Liver (tissue), 3 donors: ENCODE results near the gene APOE.

Source experiments
- CTCF ChIP-seq: fragments of 150-350 bp; IDR thresholded peaks from 2 replicates; pipeline ENCODE4 v1.5.1; 2017; ENCODE audit warnings: improper control_type of control experiment, low read depth, low read length; ENCODE audit not compliant: missing input control
- EGR1 ChIP-seq, 2 donors: IDR thresholded peaks; 2 replicates each; pipeline ENCODE4 v1.6.1; 2016 to 2018; ENCODE audit warnings: antibody characterized with exemption in 2 of 2, low read depth in 2 of 2
- JUND ChIP-seq, 2 donors: IDR thresholded peaks; 2 replicates each; pipeline ENCODE4 v1.6.1; 2016; ENCODE audit warnings: antibody characterized with exemption in 2 of 2
- NR2F2 ChIP-seq: IDR thresholded peaks from 2 replicates; pipeline ENCODE4 v1.6.1; 2016; ENCODE audit warnings: antibody characterized with exemption
- RAD21 ChIP-seq, 2 donors: IDR thresholded peaks; 2 replicates each; pipeline ENCODE4 v1.6.1; 2016; ENCODE audit warnings: antibody characterized with exemption in 2 of 2, mild to moderate bottlenecking in 2 of 2
- REST ChIP-seq: IDR thresholded peaks from 2 replicates; pipeline ENCODE4 v1.6.1; 2016; ENCODE audit warnings: antibody characterized with exemption, mild to moderate bottlenecking
- SP1 ChIP-seq: IDR thresholded peaks from 2 replicates; pipeline ENCODE4 v1.6.1; 2018; ENCODE audit warnings: antibody characterized with exemption, mild to moderate bottlenecking
- TAF1 ChIP-seq: conservative IDR thresholded peaks from 2 replicates; pipeline ENCODE4 v1.6.1; 2016; ENCODE audit warnings: antibody characterized with exemption, mild to moderate bottlenecking
- YY1 ChIP-seq: IDR thresholded peaks from 2 replicates; pipeline ENCODE4 v1.6.1; 2016; ENCODE audit warnings: antibody characterized with exemption, mild to moderate bottlenecking
- TF ChIP-seq, protein P1 (sequence below): IDR thresholded peaks from 2 replicates; pipeline ENCODE4 v1.6.1; 2016; ENCODE audit warnings: antibody characterized with exemption
- TF ChIP-seq, protein P2 (sequence below): IDR thresholded peaks from 2 replicates; pipeline ENCODE4 v1.6.1; 2016; ENCODE audit warnings: antibody characterized with exemption
- donor health status: healthy.
- donor health status: healthy.

DNA sequence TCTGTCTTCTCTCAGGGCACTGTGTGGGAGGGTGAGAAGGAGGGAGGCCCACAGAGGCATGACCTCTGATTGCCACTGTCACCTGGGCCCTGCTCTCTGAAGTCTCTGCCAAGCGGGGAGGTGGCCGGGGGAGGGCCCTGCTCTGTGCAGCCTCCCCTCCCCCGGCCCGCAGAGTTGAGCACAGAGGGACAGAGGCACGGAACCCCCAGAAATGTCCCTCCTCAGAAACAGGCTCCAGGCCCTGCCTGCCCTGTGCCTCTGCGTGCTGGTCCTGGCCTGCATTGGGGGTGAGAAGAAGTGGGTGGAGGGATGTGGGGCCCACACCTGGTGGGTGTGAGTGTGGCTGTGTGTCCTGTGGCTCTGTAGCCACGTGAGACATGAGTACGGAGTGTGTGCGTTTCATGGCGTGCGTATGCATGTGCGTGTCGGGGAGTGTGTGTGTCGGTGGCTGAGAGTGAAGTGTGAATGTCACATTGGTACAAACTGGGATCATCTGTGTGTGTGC lies 36.5 kb downstream of the APOE start, which contains the start of gene APOC4:
- no peak for TF ChIP-seq CTCF
- TF ChIP-seq TAF1: peak; percentile 75
- TF ChIP-seq, protein P1, sequence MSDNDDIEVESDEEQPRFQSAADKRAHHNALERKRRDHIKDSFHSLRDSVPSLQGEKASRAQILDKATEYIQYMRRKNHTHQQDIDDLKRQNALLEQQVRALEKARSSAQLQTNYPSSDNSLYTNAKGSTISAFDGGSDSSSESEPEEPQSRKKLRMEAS: peak; percentile 32
- TF ChIP-seq NR2F2: no peak
- no peak for TF ChIP-seq REST
- TF ChIP-seq YY1: peak; percentile 61
- TF ChIP-seq, protein P2, sequence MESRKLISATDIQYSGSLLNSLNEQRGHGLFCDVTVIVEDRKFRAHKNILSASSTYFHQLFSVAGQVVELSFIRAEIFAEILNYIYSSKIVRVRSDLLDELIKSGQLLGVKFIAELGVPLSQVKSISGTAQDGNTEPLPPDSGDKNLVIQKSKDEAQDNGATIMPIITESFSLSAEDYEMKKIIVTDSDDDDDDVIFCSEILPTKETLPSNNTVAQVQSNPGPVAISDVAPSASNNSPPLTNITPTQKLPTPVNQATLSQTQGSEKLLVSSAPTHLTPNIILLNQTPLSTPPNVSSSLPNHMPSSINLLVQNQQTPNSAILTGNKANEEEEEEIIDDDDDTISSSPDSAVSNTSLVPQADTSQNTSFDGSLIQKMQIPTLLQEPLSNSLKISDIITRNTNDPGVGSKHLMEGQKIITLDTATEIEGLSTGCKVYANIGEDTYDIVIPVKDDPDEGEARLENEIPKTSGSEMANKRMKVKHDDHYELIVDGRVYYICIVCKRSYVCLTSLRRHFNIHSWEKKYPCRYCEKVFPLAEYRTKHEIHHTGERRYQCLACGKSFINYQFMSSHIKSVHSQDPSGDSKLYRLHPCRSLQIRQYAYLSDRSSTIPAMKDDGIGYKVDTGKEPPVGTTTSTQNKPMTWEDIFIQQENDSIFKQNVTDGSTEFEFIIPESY: peak; percentile 65
- peak; percentile 36 to 74 for TF ChIP-seq EGR1 (IDR thresholded peaks at IDR 0.05; ENCODE audit: low read depth in 2 of 2)
- peak; percentile 71 for TF ChIP-seq SP1
- TF ChIP-seq JUND (IDR thresholded peaks at IDR 0.05): peak; percentile 17 to 41
- TF ChIP-seq RAD21 (IDR thresholded peaks at IDR 0.05): peak in 1 of 2 donors; percentile 56
